Measurements from ENCODE around the gene GLTPD2. TPM values are rescaled to one million over a fixed set of nuclear protein-coding genes. Genes with fewer than 3 reads are reported as not detected.
A peak's percentile ranks its signal among the peaks of the same experiment; 100 is the strongest.

GLTPD2 gene
- total RNA-seq, 3 donors from 2014 or later = not detected

DNA sequence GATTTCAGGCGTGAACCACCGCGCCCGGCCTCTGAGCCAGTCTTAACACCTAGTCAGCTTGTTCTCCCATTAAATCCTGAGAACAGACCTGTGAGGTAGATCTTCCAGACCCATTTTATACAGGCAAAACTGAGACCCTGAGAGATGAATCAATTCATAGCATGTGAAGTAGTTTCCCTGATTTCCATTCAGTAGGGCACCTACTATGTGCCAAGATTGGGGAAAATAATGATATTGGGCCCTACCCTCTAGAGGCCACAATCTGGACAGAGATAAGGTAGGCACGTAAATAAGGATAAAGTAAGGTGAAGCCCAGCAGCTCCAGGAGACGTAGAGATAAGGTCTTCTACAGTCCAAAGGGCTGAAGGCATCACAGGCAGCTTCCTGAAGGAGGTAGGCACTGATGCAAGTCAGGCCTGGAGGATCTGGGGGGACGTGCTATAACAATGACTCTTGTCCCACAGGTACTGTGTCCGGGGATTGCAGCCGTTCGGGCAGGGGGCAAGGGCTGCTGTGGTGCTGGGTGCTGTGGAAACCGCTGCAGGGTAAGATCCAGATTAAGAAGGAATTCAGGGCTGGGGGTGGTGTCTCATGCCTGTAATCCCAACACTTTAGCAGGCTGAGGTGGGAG is 8.3 kb upstream of the GLTPD2 start:
- Histone ChIP-seq H3K4me3 (no peak overlapping the region), H3K27ac (no peak overlapping the region), H3K27me3 (peaks cover 4 to 19% of the 10 kb centered on the region in 2 donors), H3K4me1 (no peaks in the 10 kb centered on the region), H3K9me3 (no peaks in the 10 kb centered on the region), H3K36me3 (no peaks in the 10 kb centered on the region)
- TF ChIP-seq POLR2A (IDR thresholded peaks at IDR 0.05) = no peak
- TF ChIP-seq, protein P1, sequence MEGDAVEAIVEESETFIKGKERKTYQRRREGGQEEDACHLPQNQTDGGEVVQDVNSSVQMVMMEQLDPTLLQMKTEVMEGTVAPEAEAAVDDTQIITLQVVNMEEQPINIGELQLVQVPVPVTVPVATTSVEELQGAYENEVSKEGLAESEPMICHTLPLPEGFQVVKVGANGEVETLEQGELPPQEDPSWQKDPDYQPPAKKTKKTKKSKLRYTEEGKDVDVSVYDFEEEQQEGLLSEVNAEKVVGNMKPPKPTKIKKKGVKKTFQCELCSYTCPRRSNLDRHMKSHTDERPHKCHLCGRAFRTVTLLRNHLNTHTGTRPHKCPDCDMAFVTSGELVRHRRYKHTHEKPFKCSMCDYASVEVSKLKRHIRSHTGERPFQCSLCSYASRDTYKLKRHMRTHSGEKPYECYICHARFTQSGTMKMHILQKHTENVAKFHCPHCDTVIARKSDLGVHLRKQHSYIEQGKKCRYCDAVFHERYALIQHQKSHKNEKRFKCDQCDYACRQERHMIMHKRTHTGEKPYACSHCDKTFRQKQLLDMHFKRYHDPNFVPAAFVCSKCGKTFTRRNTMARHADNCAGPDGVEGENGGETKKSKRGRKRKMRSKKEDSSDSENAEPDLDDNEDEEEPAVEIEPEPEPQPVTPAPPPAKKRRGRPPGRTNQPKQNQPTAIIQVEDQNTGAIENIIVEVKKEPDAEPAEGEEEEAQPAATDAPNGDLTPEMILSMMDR (IDR thresholded peaks at IDR 0.05) = no peak
- TF ChIP-seq POLR2AphosphoS5 (IDR thresholded peaks at IDR 0.05) = no peak
- no peak for DNase-seq (ENCODE audit: low spot score in 2 of 2)
- intact Hi-C loops (cut with DNase I; ENCODE audit: low total_unique reads) = no loop called here

GRCh38 chr17:4782652-4783051 is 6.1 kb upstream of the GLTPD2 start:
- peaks cover 0 to 7% of the 10 kb centered on the region in 2 donors for H3K4me1 ChIP-seq
- no peak overlapping the region for H3K4me3 ChIP-seq
- no peak for DNase-seq (ENCODE audit: low spot score in 2 of 2)
- H3K27me3 ChIP-seq = peaks cover 4 to 19% of the 10 kb centered on the region in 2 donors
- intact Hi-C loops (cut with DNase I; ENCODE audit: low total_unique reads) = no loop called here
- no peaks in the 10 kb centered on the region for H3K36me3 ChIP-seq
- no peaks in the 10 kb centered on the region for H3K9me3 ChIP-seq
- no peak overlapping the region for H3K27ac ChIP-seq
- TF ChIP-seq POLR2AphosphoS5 (IDR thresholded peaks at IDR 0.05) (no peak), POLR2A (IDR thresholded peaks at IDR 0.05) (no peak)

DNA sequence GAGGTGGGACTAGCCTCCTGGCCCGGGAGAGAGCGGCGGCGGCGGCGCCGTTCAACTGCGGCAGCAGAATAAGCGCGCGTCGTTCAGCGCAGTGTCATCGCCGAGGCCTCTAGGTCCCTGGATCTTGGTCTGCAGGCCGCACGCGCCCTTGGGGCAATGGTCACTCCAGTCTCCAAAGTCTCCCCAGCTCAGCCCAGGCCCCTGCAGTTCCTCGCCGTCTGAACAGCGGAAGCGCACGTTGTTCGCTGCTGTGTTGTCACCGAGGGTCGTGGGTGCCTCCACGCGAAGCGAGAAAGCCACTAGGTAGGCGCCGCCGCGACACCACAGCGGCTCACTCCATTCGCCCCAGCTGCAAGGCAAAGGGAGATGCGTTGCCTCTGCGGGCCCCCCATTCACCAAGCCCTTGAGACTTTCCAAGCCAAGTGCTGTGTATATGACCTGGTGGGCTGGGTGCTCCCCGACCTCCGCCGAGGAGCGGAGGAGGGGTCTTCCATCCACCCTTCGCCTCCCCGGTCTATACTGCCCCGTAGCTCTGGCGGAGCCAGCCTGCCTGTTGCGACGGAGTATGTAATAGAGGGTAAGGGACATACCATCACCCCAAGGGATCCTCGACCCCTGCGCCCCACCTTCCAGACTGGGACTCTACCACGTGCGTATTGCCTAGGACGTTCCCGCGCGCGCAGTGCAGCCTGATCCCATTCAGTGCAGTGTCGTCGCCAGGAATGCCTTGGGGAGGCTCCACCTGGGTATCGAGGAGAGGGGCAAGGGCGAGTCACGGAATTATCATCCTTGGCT is 3.3 kb upstream of the GLTPD2 start:
- intact Hi-C loops (cut with DNase I; ENCODE audit: low total_unique reads) = loop anchor here (5.0 kb wide), 1 partner anchor 107 kb away; no protein-coding TSS in a partner anchor
- peaks cover 0 to 7% of the 10 kb centered on the region in 2 donors for H3K4me1 ChIP-seq
- H3K27me3 ChIP-seq = peaks cover 4 to 19% of the 10 kb centered on the region in 2 donors
- no peak for DNase-seq (ENCODE audit: low spot score in 2 of 2)
- no peaks in the 10 kb centered on the region for H3K9me3 ChIP-seq
- H3K4me3 ChIP-seq = peak overlapping the region; percentile 32 to 63 (median 32)
- H3K27ac ChIP-seq = no peak overlapping the region
- TF ChIP-seq, protein P1 (IDR thresholded peaks at IDR 0.05) = no peak
- no peak for TF ChIP-seq POLR2AphosphoS5 (IDR thresholded peaks at IDR 0.05)
- TF ChIP-seq POLR2A (IDR thresholded peaks at IDR 0.05) = no peak
- H3K36me3 ChIP-seq = no peaks in the 10 kb centered on the region

DNA sequence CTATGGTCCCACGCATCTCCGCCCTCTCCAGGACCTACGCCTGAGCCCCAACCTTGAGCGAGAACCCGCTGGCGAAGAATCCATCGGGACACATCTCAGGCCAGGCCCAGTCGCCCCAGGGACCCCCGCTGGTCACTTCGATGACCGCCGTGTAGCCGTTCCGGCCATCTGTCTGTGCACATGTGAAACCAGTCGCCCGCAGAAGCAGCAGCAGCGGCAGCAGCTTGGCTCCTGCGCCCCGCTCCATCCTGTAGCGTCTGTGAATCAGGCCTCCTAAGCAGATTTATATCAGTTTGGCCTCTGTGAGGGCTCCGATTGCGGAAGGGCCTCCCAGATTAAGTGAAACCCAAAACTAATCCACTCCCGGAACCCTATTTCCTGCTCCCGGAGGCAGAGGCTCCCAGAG is 2.7 kb upstream of the GLTPD2 start, which contains the start of gene VMO1:
Gene VMO1 (minus strand): TSS at position 259 of the 406 bp plus-strand sequence. CDS start 12 bp downstream, at position 247.
- Histone ChIP-seq H3K27ac (peak within 1 kb of the TSS in 1 of 2 donors; percentile 57), H3K4me1 (peaks cover 0 to 7% of the 10 kb centered on the region in 2 donors), H3K27me3 (peaks cover 4 to 19% of the 10 kb centered on the region in 2 donors), H3K9me3 (no peaks in the 10 kb centered on the region), H3K4me3 (peak within 1 kb of the TSS; percentile 32 to 63 (median 32)), H3K36me3 (no peaks in the 10 kb centered on the region)
- DNase-seq (ENCODE audit: low spot score in 2 of 2) = no peak
- intact Hi-C loops (cut with DNase I; ENCODE audit: low total_unique reads) = loop anchor here (5.0 kb wide), 1 partner anchor 106 kb away; no protein-coding TSS in a partner anchor
- TF ChIP-seq POLR2AphosphoS5 (IDR thresholded peaks at IDR 0.05) (no peak), POLR2A (IDR thresholded peaks at IDR 0.05) (no peak)
- TF ChIP-seq, protein P1 (IDR thresholded peaks at IDR 0.05) = no peak

DNA sequence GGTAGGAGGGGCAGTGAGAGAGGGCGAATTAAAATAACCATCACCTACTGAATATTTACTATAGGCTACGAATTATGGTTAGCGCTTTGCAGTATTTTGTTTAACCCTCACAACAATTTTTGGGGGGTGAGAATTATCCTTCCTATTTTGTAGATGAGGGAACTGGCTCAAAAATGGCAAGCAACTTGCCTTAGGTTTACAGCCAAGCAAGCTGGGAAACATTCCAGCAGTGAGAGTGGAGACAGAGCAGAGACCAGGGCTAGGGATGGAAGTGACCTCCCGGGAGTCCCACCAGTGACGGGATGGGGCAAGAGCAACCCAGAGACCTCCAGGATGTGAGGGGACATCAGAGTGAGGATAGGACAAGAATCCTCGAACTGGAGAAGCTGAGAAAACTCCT is 2.2 kb upstream of the GLTPD2 start:
- Histone ChIP-seq H3K27ac (no peak overlapping the region), H3K27me3 (peaks cover 4 to 19% of the 10 kb centered on the region in 2 donors), H3K9me3 (no peaks in the 10 kb centered on the region), H3K36me3 (no peaks in the 10 kb centered on the region), H3K4me3 (peak overlapping the region; percentile 32 to 63 (median 32)), H3K4me1 (peaks cover 0 to 7% of the 10 kb centered on the region in 2 donors)
- DNase-seq (ENCODE audit: low spot score in 2 of 2) = no peak
- TF ChIP-seq, protein P1 (IDR thresholded peaks at IDR 0.05) = no peak
- no peak for TF ChIP-seq POLR2A (IDR thresholded peaks at IDR 0.05)
- TF ChIP-seq POLR2AphosphoS5 (IDR thresholded peaks at IDR 0.05) = no peak
- intact Hi-C loops (cut with DNase I; ENCODE audit: low total_unique reads) = loop anchor here (5.0 kb wide), 1 partner anchor 106 kb away; no protein-coding TSS in a partner anchor
